ENCODE results near the gene CPOX.

Gene CPOX

GRCh38 chr3:98541695-98542094 is 51.7 kb downstream of the CPOX start:
- no peak for DNase-seq (ENCODE audit: low read depth in 4 of 4, low spot score in 1 of 4)

- no peak for DNase-seq (ENCODE audit: low read depth in 4 of 4, low spot score in 1 of 4)
Observed at GRCh38 chr3:98540346-98540745, 53.1 kb downstream of the CPOX start.

GRCh38 chr3:98536456-98537017 is 56.9 kb downstream of the CPOX start:
- no peak for DNase-seq (ENCODE audit: low read depth in 4 of 4, low spot score in 1 of 4)

- DNase-seq (ENCODE audit: low read depth in 4 of 4, low spot score in 1 of 4), result no peak
Observed at GRCh38 chr3:98534734-98535133, 58.7 kb downstream of the CPOX start.

GRCh38 chr3:98534168-98534567 is 59.2 kb downstream of the CPOX start:
- DNase-seq (ENCODE audit: low read depth in 4 of 4, low spot score in 1 of 4), result no peak

- no peak for DNase-seq (ENCODE audit: low read depth in 4 of 4, low spot score in 1 of 4)
Observed at GRCh38 chr3:98532709-98533571, 60.5 kb downstream of the CPOX start.

- DNase-seq (ENCODE audit: low read depth in 4 of 4, low spot score in 1 of 4), result no peak
Observed at GRCh38 chr3:98532275-98532637, 61.2 kb downstream of the CPOX start.

- no peak for DNase-seq (ENCODE audit: low read depth in 4 of 4, low spot score in 1 of 4)
Observed at GRCh38 chr3:98531622-98532274, 61.7 kb downstream of the CPOX start, which contains the start of gene GPR15. Gene GPR15, plus strand, starts transcription at chr3:98531978. Its CDS starts 56 bp downstream, at chr3:98532034.

- DNase-seq (ENCODE audit: low read depth in 4 of 4, low spot score in 1 of 4), result no peak
Observed at GRCh38 chr3:98530676-98531075, 62.7 kb downstream of the CPOX start.

- DNase-seq (ENCODE audit: low read depth in 4 of 4, low spot score in 1 of 4), result no peak
Observed at GRCh38 chr3:98529856-98530459, 63.5 kb downstream of the CPOX start.

Data from stimulated activated CD4-positive, alpha-beta T cell treated with anti-CD3 and anti-CD28 coated beads, Interleukin-1b, Interleukin-23, amount 100 ng/mL, for 24 hours (primary cell).